ENCODE results near the gene RGS7. TPM values are rescaled to one million over a fixed set of nuclear protein-coding genes. Genes with fewer than 3 reads are reported as not detected.

Gene RGS7
- total and polyA plus RNA-seq, 2 experiments from 2014 or later, result 0.22 to 0.73 TPM

DNA sequence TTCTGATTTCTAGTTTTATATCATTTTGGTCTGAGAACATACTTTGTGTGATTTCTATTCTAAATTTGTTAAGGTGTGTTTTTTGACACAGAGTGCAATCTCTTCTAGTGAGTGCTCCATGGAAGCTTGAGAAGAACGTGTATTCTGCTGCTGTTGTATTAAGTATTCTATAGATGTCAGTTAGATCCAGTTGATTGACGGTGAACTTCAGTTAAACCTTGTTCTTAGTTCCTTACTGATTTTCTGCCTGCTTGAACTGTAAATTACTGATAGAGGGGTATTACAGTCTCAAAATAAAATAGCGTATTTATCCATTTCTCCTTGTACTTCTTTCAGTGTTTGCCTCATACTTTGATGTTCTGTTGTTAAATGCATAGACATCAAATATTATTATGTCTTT, 497.0 kb downstream of the RGS7 start:
- Histone ChIP-seq H3K27ac (no peak overlapping the region), H3K4me1 (ENCODE audit: insufficient read depth) (no peaks in the 10 kb centered on the region), H2AFZ (no peak overlapping the region), H3K9me3 (ENCODE audit: low read depth) (no peaks in the 10 kb centered on the region), H3K36me3 (replicated peaks; ENCODE audit: insufficient read depth, low read depth) (no peaks in the 10 kb centered on the region), H3K4me2 (no peak overlapping the region), H3K79me2 (no peaks in the 10 kb centered on the region), H3K27me3 (no peaks in the 10 kb centered on the region), H3K4me3 (no peak overlapping the region), H4K20me1 (ENCODE audit: insufficient read depth, poor library complexity, severe bottlenecking) (no peaks in the 10 kb centered on the region), H3K9me2 (replicated peaks; ENCODE audit: insufficient read depth) (no peaks in the 10 kb centered on the region)
- no peak for DNase-seq (ENCODE audit: low spot score)
- 88% methylated on average over 3 of the region's 3 CpGs for WGBS (ENCODE audit: low lambda C conversion rate, missing lambda C conversion rate)
- TF ChIP-seq EZH2phosphoT487 (IDR thresholded peaks at IDR 0.05; ENCODE audit: low read depth, severe bottlenecking, unreplicated experiment) (no peak), EZH2 (IDR thresholded peaks at IDR 0.05; ENCODE audit: borderline replicate concordance) (no peak)
- TF ChIP-seq, protein P1, sequence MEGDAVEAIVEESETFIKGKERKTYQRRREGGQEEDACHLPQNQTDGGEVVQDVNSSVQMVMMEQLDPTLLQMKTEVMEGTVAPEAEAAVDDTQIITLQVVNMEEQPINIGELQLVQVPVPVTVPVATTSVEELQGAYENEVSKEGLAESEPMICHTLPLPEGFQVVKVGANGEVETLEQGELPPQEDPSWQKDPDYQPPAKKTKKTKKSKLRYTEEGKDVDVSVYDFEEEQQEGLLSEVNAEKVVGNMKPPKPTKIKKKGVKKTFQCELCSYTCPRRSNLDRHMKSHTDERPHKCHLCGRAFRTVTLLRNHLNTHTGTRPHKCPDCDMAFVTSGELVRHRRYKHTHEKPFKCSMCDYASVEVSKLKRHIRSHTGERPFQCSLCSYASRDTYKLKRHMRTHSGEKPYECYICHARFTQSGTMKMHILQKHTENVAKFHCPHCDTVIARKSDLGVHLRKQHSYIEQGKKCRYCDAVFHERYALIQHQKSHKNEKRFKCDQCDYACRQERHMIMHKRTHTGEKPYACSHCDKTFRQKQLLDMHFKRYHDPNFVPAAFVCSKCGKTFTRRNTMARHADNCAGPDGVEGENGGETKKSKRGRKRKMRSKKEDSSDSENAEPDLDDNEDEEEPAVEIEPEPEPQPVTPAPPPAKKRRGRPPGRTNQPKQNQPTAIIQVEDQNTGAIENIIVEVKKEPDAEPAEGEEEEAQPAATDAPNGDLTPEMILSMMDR (IDR thresholded peaks at IDR 0.05; ENCODE audit: poor library complexity), result no peak

DNA sequence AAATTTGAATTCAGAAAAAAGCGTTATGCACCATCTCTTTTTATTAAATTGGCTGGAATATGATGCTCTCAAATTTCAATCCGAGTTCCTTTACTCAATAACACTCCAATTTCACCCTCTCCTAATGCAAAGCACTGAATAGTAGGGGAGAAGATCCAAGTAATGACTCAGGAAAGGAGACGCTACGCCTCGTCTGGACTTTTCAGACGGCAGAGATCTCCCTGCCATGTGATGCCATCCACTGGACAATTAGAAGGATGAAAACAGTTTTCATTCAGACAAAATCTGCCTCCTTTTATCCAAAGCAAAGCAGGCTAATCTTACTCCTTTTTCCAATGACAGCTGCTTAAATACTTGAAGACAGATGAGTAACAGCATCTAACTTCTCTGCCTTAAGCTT, 502.6 kb downstream of the RGS7 start:
- Histone ChIP-seq H2AFZ (no peak overlapping the region), H4K20me1 (ENCODE audit: insufficient read depth, poor library complexity, severe bottlenecking) (no peaks in the 10 kb centered on the region), H3K4me2 (no peak overlapping the region), H3K9me2 (replicated peaks; ENCODE audit: insufficient read depth) (no peaks in the 10 kb centered on the region), H3K27ac (no peak overlapping the region), H3K79me2 (no peaks in the 10 kb centered on the region), H3K4me1 (ENCODE audit: insufficient read depth) (no peaks in the 10 kb centered on the region), H3K27me3 (no peaks in the 10 kb centered on the region), H3K36me3 (replicated peaks; ENCODE audit: insufficient read depth, low read depth) (no peaks in the 10 kb centered on the region), H3K4me3 (no peak overlapping the region), H3K9me3 (ENCODE audit: low read depth) (no peaks in the 10 kb centered on the region)
- 76% methylated on average over 6 of the region's 6 CpGs for WGBS (ENCODE audit: low lambda C conversion rate, missing lambda C conversion rate)
- TF ChIP-seq, protein P1 (IDR thresholded peaks at IDR 0.05; ENCODE audit: poor library complexity), result no peak
- TF ChIP-seq EZH2phosphoT487 (IDR thresholded peaks at IDR 0.05; ENCODE audit: low read depth, severe bottlenecking, unreplicated experiment) (no peak), EZH2 (IDR thresholded peaks at IDR 0.05; ENCODE audit: borderline replicate concordance) (no peak)
- DNase-seq (ENCODE audit: low spot score), result no peak

DNA sequence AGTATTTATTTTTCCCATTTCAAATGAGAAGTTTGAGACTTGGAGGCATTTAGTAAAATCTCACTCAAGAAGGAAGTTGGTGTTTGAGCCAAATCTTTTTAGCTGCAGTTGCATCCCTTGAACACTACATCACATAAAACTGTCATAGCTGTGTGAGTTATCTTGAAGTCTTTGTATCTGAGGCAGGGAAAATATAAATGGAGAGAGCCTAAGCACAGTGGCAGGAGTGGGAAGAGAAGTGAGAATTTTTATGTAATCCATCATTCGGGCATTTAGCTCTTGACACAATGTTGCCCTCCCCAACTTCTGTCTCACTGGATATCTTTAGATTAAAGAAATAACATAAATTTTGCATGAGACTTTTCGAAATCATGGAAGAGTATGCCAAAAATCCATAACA, 509.7 kb downstream of the RGS7 start:
- no peak for DNase-seq (ENCODE audit: low spot score)
- Histone ChIP-seq H3K27me3 (no peaks in the 10 kb centered on the region), H3K4me2 (no peak overlapping the region), H4K20me1 (ENCODE audit: insufficient read depth, poor library complexity, severe bottlenecking) (no peaks in the 10 kb centered on the region), H3K79me2 (no peaks in the 10 kb centered on the region), H3K4me1 (ENCODE audit: insufficient read depth) (no peaks in the 10 kb centered on the region), H3K9me3 (ENCODE audit: low read depth) (no peaks in the 10 kb centered on the region), H3K9me2 (replicated peaks; ENCODE audit: insufficient read depth) (no peaks in the 10 kb centered on the region), H3K36me3 (replicated peaks; ENCODE audit: insufficient read depth, low read depth) (no peaks in the 10 kb centered on the region), H2AFZ (no peak overlapping the region), H3K27ac (no peak overlapping the region), H3K4me3 (no peak overlapping the region)
- 86% methylated on average over 2 of the region's 2 CpGs for WGBS (ENCODE audit: low lambda C conversion rate, missing lambda C conversion rate)
- TF ChIP-seq, protein P1 (IDR thresholded peaks at IDR 0.05; ENCODE audit: poor library complexity), result no peak
- TF ChIP-seq EZH2phosphoT487 (IDR thresholded peaks at IDR 0.05; ENCODE audit: low read depth, severe bottlenecking, unreplicated experiment), result no peak
- TF ChIP-seq EZH2 (IDR thresholded peaks at IDR 0.05; ENCODE audit: borderline replicate concordance), result no peak

DNA sequence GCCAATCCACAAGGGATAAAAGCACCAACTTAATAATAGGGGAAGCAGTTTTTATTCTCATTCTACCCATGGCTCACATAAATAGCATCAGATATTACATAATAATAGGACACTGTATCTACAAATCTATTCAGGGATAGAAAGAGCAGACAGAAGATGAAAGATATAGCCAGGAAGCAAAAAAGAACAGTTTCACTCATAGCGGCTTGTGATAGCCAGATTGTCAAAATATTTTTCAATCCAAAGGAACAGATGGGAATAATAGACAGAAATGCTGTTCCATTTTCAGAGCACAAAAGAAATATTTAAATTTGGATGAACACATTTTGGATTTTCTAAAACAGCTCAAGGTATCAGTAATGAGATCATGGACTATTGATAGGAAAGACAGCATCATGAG, 512.5 kb downstream of the RGS7 start:
- Histone ChIP-seq H2AFZ (no peak overlapping the region), H3K27ac (no peak overlapping the region), H3K9me3 (ENCODE audit: low read depth) (no peaks in the 10 kb centered on the region), H3K79me2 (no peaks in the 10 kb centered on the region), H3K4me2 (no peak overlapping the region), H3K4me3 (no peak overlapping the region), H3K27me3 (no peaks in the 10 kb centered on the region), H4K20me1 (ENCODE audit: insufficient read depth, poor library complexity, severe bottlenecking) (no peaks in the 10 kb centered on the region), H3K4me1 (ENCODE audit: insufficient read depth) (no peaks in the 10 kb centered on the region), H3K36me3 (replicated peaks; ENCODE audit: insufficient read depth, low read depth) (no peaks in the 10 kb centered on the region), H3K9me2 (replicated peaks; ENCODE audit: insufficient read depth) (no peaks in the 10 kb centered on the region)
- TF ChIP-seq, protein P1 (IDR thresholded peaks at IDR 0.05; ENCODE audit: poor library complexity), result no peak
- TF ChIP-seq EZH2phosphoT487 (IDR thresholded peaks at IDR 0.05; ENCODE audit: low read depth, severe bottlenecking, unreplicated experiment), result no peak
- TF ChIP-seq EZH2 (IDR thresholded peaks at IDR 0.05; ENCODE audit: borderline replicate concordance), result no peak
- WGBS (ENCODE audit: low lambda C conversion rate, missing lambda C conversion rate), result 88% methylated on average over 1 of the region's 1 CpG
- no peak for DNase-seq (ENCODE audit: low spot score)

All from hepatocyte (in vitro differentiated cells).